Smooth muscle cell (in vitro differentiated cells): ENCODE data around the gene RAB23. TPM values are rescaled to one million over a fixed set of nuclear protein-coding genes. Genes with fewer than 3 reads are reported as not detected.

Experiments
- DNase-seq: peaks from one replicate; lab custom pipeline; 2025; ENCODE audit not compliant: unreplicated experiment; lab: John Stamatoyannopoulos, UW
- H2AFZ ChIP-seq: fragments of 200-600 bp; sonication (generic); 2 replicates; pipeline ENCODE4 v1.6.0; 2016; ENCODE audit warnings: antibody characterized with exemption, low read depth, mild to moderate bottlenecking
- H3F3A ChIP-seq: fragments of 200-600 bp; sonication (generic); 2 replicates; pipeline ENCODE4 v1.6.0; 2017; ENCODE audit warnings: antibody characterized with exemption, low read depth
- H3K27ac ChIP-seq: fragments of 200-600 bp; sonication (generic); 2 replicates; pipeline ENCODE4 v1.5.1; 2016; ENCODE audit warnings: low read depth, mild to moderate bottlenecking
- H3K27me3 ChIP-seq: fragments of 200-600 bp; sonication (generic); 2 replicates; pipeline ENCODE4 v1.6.1; 2016; ENCODE audit warnings: low read depth, mild to moderate bottlenecking
- H3K36me3 ChIP-seq: fragments of 200-600 bp; sonication (generic); 2 replicates; pipeline ENCODE4 v1.5.1; 2016; ENCODE audit warnings: low read depth
- H3K4me1 ChIP-seq: fragments of 200-600 bp; sonication (generic); 2 replicates; pipeline ENCODE4 v1.5.1; 2016; ENCODE audit warnings: low read depth
- H3K4me2 ChIP-seq: fragments of 200-600 bp; sonication (generic); 2 replicates; pipeline ENCODE4 v1.6.0; 2016; ENCODE audit warnings: mild to moderate bottlenecking
- H3K4me3 ChIP-seq: fragments of 200-600 bp; sonication (generic); 2 replicates; pipeline ENCODE4 v1.5.1; 2016; ENCODE audit warnings: mild to moderate bottlenecking
- H3K79me2 ChIP-seq: fragments of 200-600 bp; sonication (generic); 2 replicates; pipeline ENCODE4 v1.6.0; 2016; ENCODE audit warnings: low read depth, mild to moderate bottlenecking
- H3K9ac ChIP-seq: fragments of 200-600 bp; sonication (generic); 2 replicates; pipeline ENCODE4 v1.6.0; 2016; ENCODE audit warnings: low read depth
- H3K9me3 ChIP-seq: fragments of 200-600 bp; sonication (generic); replicated peaks from 2 replicates; pipeline ENCODE4 v1.5.1; 2016; ENCODE audit warnings: low read depth
- H4K20me1 ChIP-seq: fragments of 200-600 bp; sonication (generic); 2 replicates; pipeline ENCODE4 v1.6.0; 2016; ENCODE audit warnings: low read depth
- WGBS: methylation state at CpG from one replicate; pipeline ENCODE4 v1.1.7; 2016; ENCODE audit warnings: low lambda C conversion rate; 5-methylcytosine and 5-hydroxymethylcytosine counted together
- polyA plus RNA-seq: library from polyadenylated mRNA; unstranded; fragments of >200 nt; fragmentation: Nextera tagmentation; extraction: Ambion mirVana; gene quantifications from 2 replicates; pipeline ENCODE4 v1.2.1, GENCODE V29; 2016
- total RNA-seq: library from RNA; depleted of rRNA; stranded (reverse); fragments of >200 nt; gene quantifications from 2 replicates; pipeline ENCODE4 v1.2.3, GENCODE V29; 2014
- TF ChIP-seq, protein P1 (sequence below): fragments of 200-600 bp; sonication (generic); IDR thresholded peaks from 2 replicates; pipeline ENCODE4 v1.5.1; 2017; ENCODE audit warnings: borderline replicate concordance, mild to moderate bottlenecking, antibody characterized with exemption; ENCODE audit not compliant: insufficient read depth, poor library complexity, severe bottlenecking

RAB23 gene
- total RNA-seq (95.3 and 112 TPM in 2 replicates), polyA plus RNA-seq (46.3 and 51.4 TPM in 2 replicates)

- H3K4me2 ChIP-seq, result peak within 1 kb of the TSS; percentile 96
- peak; percentile 78 for DNase-seq
- H3K27ac ChIP-seq, result peak within 1 kb of the TSS; percentile 64
- WGBS, result 1% methylated on average over 66 of the region's 69 CpGs
- H3K9ac ChIP-seq, result peak within 1 kb of the TSS; percentile 84
- H3K36me3 ChIP-seq, result no peaks in the 10 kb centered on the region
- H2AFZ ChIP-seq, result peak within 1 kb of the TSS; percentile 88
- TF ChIP-seq, protein P1, sequence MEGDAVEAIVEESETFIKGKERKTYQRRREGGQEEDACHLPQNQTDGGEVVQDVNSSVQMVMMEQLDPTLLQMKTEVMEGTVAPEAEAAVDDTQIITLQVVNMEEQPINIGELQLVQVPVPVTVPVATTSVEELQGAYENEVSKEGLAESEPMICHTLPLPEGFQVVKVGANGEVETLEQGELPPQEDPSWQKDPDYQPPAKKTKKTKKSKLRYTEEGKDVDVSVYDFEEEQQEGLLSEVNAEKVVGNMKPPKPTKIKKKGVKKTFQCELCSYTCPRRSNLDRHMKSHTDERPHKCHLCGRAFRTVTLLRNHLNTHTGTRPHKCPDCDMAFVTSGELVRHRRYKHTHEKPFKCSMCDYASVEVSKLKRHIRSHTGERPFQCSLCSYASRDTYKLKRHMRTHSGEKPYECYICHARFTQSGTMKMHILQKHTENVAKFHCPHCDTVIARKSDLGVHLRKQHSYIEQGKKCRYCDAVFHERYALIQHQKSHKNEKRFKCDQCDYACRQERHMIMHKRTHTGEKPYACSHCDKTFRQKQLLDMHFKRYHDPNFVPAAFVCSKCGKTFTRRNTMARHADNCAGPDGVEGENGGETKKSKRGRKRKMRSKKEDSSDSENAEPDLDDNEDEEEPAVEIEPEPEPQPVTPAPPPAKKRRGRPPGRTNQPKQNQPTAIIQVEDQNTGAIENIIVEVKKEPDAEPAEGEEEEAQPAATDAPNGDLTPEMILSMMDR, result no peak
- peaks cover 16% of the 10 kb centered on the region for H4K20me1 ChIP-seq
- no peaks in the 10 kb centered on the region for H3K27me3 ChIP-seq
- peak within 1 kb of the TSS; percentile 99 for H3K4me3 ChIP-seq
- H3K79me2 ChIP-seq, result peaks cover 50% of the 10 kb centered on the region
- H3K4me1 ChIP-seq, result peaks cover 33% of the 10 kb centered on the region
- H3F3A ChIP-seq, result no peaks in the 10 kb centered on the region
- no peaks in the 10 kb centered on the region for H3K9me3 ChIP-seq
Measured at GRCh38 chr6:57221936-57222742, at the start of gene RAB23. RAB23 (minus strand) TSS chr6:57222307; CDS start chr6:57210380, 11,927 bp downstream.

DNA sequence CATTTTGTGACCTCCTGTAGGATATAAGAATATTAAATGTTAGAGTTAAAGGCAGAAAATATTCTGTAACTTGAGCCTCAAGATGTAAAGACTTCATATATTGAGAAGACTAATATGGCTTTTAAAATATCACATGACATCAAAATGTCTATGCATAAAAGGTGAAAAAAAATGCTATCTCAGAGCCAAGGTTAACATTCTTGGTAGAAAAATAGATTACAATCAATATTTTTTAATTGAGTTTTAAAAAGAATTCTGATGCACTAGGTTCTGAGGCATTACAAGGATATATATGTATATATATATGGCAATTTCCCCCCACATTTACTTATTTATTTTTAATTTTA, 46.2 kb upstream of the RAB23 start:
- H3K4me2 ChIP-seq, result no peak overlapping the region
- H3K27ac ChIP-seq, result peak overlapping the region; percentile 34
- no peaks in the 10 kb centered on the region for H3K79me2 ChIP-seq
- no peak overlapping the region for H3K9ac ChIP-seq
- TF ChIP-seq, protein P1, result no peak
- no peak overlapping the region for H3K4me3 ChIP-seq
- no peaks in the 10 kb centered on the region for H4K20me1 ChIP-seq
- peaks cover 16% of the 10 kb centered on the region for H3F3A ChIP-seq
- no peak overlapping the region for H2AFZ ChIP-seq
- H3K4me1 ChIP-seq, result no peaks in the 10 kb centered on the region
- H3K36me3 ChIP-seq, result no peaks in the 10 kb centered on the region
- no peaks in the 10 kb centered on the region for H3K9me3 ChIP-seq
- DNase-seq, result no peak
- no peaks in the 10 kb centered on the region for H3K27me3 ChIP-seq

- H3K9ac ChIP-seq, result no peak overlapping the region
Measured at GRCh38 chr6:57267586-57268293, 45.6 kb upstream of the RAB23 start.

More at GRCh38 chr6:57267586-57268293, 45.6 kb upstream of the RAB23 start:
- no peaks in the 10 kb centered on the region for H3K4me1 ChIP-seq
- no peaks in the 10 kb centered on the region for H4K20me1 ChIP-seq
- no peak overlapping the region for H3K4me3 ChIP-seq
- peak overlapping the region; percentile 58 for H3K27ac ChIP-seq
- H2AFZ ChIP-seq, result no peak overlapping the region
- H3K4me2 ChIP-seq, result no peak overlapping the region
- no peaks in the 10 kb centered on the region for H3K36me3 ChIP-seq
- WGBS, result 52% methylated on average over 10 of the region's 10 CpGs
- no peaks in the 10 kb centered on the region for H3K9me3 ChIP-seq
- H3K27me3 ChIP-seq, result no peaks in the 10 kb centered on the region
- no peak for DNase-seq
- TF ChIP-seq, protein P1, result peak; percentile 68
- H3K79me2 ChIP-seq, result no peaks in the 10 kb centered on the region
- H3F3A ChIP-seq, result peaks cover 17% of the 10 kb centered on the region
